Measurements from ENCODE around the gene APBB1IP. TPM values are rescaled to one million over a fixed set of nuclear protein-coding genes. Genes with fewer than 3 reads are reported as not detected.

Gene APBB1IP
- total RNA-seq, 4 donors from 2014 or later = 14.8 to 41.3 (median 26.2) TPM

GRCh38 chr10:26412932-26413331 lies 25.2 kb upstream of the APBB1IP start:
- no peak for TF ChIP-seq CTCF (IDR thresholded peaks at IDR 0.05; ENCODE audit: low read depth)

- no peak for TF ChIP-seq CTCF (IDR thresholded peaks at IDR 0.05; ENCODE audit: low read depth)
Observed at GRCh38 chr10:26413375-26413774, 24.8 kb upstream of the APBB1IP start.

GRCh38 chr10:26417136-26417535 lies 21.0 kb upstream of the APBB1IP start:
- TF ChIP-seq CTCF (IDR thresholded peaks at IDR 0.05; ENCODE audit: low read depth) = no peak

GRCh38 chr10:26422977-26423376 lies 15.2 kb upstream of the APBB1IP start:
- TF ChIP-seq CTCF (IDR thresholded peaks at IDR 0.05; ENCODE audit: low read depth) = no peak

- no peak for TF ChIP-seq CTCF (IDR thresholded peaks at IDR 0.05; ENCODE audit: low read depth)
Observed at GRCh38 chr10:26423722-26424121, 14.4 kb upstream of the APBB1IP start.

- TF ChIP-seq CTCF (IDR thresholded peaks at IDR 0.05; ENCODE audit: low read depth) = no peak
Observed at GRCh38 chr10:26430641-26431163, 7.4 kb upstream of the APBB1IP start.

GRCh38 chr10:26432938-26433337 lies 5.2 kb upstream of the APBB1IP start:
- TF ChIP-seq CTCF (IDR thresholded peaks at IDR 0.05; ENCODE audit: low read depth) = no peak
